ENCODE data around the gene SPATA31A7.
"Not testable (repeated sequence)": the region's sequence is repeated elsewhere in the genome, so short reads cannot be mapped to it uniquely, and the experiment has no call there.

SPATA31A7 gene

DNA sequence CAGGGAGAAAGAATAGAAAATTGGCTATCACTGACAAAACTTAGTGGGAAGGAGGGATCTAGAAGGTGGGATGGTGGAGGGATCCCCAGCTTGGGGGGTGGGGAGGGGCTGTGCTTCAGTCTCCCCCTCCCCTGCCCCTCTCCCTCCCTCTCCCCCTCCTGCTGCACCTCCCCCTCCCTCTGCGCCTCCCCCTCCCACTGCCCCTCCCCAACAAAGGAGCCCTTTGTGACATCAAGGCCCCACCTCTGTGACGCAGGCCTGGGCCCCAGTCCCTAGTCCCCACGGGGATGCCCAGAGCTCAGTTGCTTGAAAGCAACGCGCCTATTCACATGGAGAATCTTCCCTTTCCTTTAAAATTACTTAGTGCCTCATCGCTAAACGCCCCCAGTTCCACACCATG, at the start of gene SPATA31A7:
SPATA31A7 (plus strand) TSS at position 301 of the 400 bp plus-strand sequence; CDS start at position 330, 29 bp downstream.
- not testable (repeated sequence) for H4K20me1 ChIP-seq (ENCODE audit: insufficient read depth, low read length); H3K9me2 ChIP-seq (ENCODE audit: low read depth, low read length); H3K79me2 ChIP-seq (ENCODE audit: insufficient read depth, low read length); H3K4me2 ChIP-seq (ENCODE audit: low read length); H3K36me3 ChIP-seq (ENCODE audit: insufficient read depth, low read length); H3K27ac ChIP-seq (ENCODE audit: low read depth, low read length, poor library complexity, severe bottlenecking); H3K4me3 ChIP-seq (ENCODE audit: low read depth, low read length, poor library complexity, severe bottlenecking); H3K4me1 ChIP-seq (ENCODE audit: insufficient read depth, low read length, severe bottlenecking); H2AFZ ChIP-seq (ENCODE audit: low read length); H3F3A ChIP-seq (ENCODE audit: insufficient read depth, low read length); H3K27me3 ChIP-seq (ENCODE audit: insufficient read depth, low read length); H3K9ac ChIP-seq (ENCODE audit: low read length); H3K9me3 ChIP-seq (ENCODE audit: low read length)

DNA sequence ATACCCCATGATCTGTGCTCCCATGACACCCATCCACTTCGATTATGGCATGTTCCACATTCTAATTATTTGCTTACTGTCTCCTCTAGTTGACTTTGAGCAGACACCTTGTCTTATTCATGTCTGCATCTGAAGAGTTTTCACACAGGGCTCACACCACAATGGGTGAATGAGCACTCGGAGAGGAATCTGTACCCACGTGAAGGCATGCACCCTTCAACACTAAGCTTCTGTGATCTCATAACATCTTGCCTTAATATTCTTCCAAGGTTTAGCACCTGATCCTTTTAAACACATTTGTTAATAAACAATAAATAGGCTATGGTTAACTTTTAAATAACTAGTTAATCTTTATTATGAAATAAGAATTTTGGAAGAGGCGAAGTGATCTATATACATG, 36.6 kb downstream of the SPATA31A7 start:
- H3K4me1 ChIP-seq (ENCODE audit: insufficient read depth, low read length, severe bottlenecking); H3K36me3 ChIP-seq (ENCODE audit: insufficient read depth, low read length); H3K4me2 ChIP-seq (ENCODE audit: low read length); H3K9me3 ChIP-seq (ENCODE audit: low read length); H3F3A ChIP-seq (ENCODE audit: insufficient read depth, low read length); H2AFZ ChIP-seq (ENCODE audit: low read length); H3K9ac ChIP-seq (ENCODE audit: low read length); H4K20me1 ChIP-seq (ENCODE audit: insufficient read depth, low read length); H3K27ac ChIP-seq (ENCODE audit: low read depth, low read length, poor library complexity, severe bottlenecking); H3K4me3 ChIP-seq (ENCODE audit: low read depth, low read length, poor library complexity, severe bottlenecking); H3K79me2 ChIP-seq (ENCODE audit: insufficient read depth, low read length); H3K9me2 ChIP-seq (ENCODE audit: low read depth, low read length); H3K27me3 ChIP-seq (ENCODE audit: insufficient read depth, low read length): not testable (repeated sequence)

Measured in OCI-LY1 (cell line).